CD4-positive, alpha-beta T cell (primary cell): ENCODE data around the gene PLOD3. TPM values are rescaled to one million over a fixed set of nuclear protein-coding genes. Genes with fewer than 3 reads are reported as not detected.
A peak's percentile ranks its signal among the peaks of the same experiment; 100 is the strongest.

Experiments
- ATAC-seq: fragments of 200-7000 bp; cut with Tn5 transposase; one replicate; pipeline ENCODE4 v1.10.0; 2022; ENCODE audit warnings: mild to moderate bottlenecking; ENCODE audit not compliant: poor library complexity
- CTCF ChIA-PET: fragments of 350-600 bp; sonication (Branson Sonifier 250); formaldehyde crosslinking; loops from one replicate; lab custom pipeline; 2021; ENCODE audit warnings: antibody characterized with exemption, inconsistent platforms; lab: Charles Lee
- POLR2A ChIA-PET: fragments of 350-600 bp; sonication (Branson Sonifier 250); formaldehyde crosslinking; loops from one replicate; lab custom pipeline; 2021; ENCODE audit warnings: antibody characterized with exemption, inconsistent platforms; lab: Charles Lee
- DNase-seq, 14 experiments: peaks; one replicate each; pipeline ENCODE4 v3.0.0-alpha.2; 2013 to 2020; ENCODE audit warnings: mixed read lengths in 2 of 14
- H3K27ac ChIP-seq, 2 donors: one replicate each; pipeline versions ENCODE4 v1.5.1 to v1.7.0; 2013; ENCODE audit warnings: low read length in 2 of 2, low read depth in 1 of 2, mild to moderate bottlenecking in 1 of 2
- H3K27me3 ChIP-seq, 2 experiments: 1 replicate in 1 of 2; 2 replicates in 1 of 2; pipeline versions ENCODE4 v1.6.1 to v1.7.0; 2013; ENCODE audit warnings: low read length in 2 of 2, control low read depth in 1 of 2, mild to moderate bottlenecking in 1 of 2, moderate library complexity in 1 of 2; ENCODE audit not compliant: insufficient read depth in 2 of 2, control insufficient read depth in 1 of 2
- H3K36me3 ChIP-seq: one replicate; pipeline ENCODE4 v1.6.1; 2013; ENCODE audit warnings: low read length, control low read depth; ENCODE audit not compliant: insufficient read depth
- H3K4me1 ChIP-seq: one replicate; pipeline ENCODE4 v1.6.1; 2013; ENCODE audit warnings: low read length, control low read depth; ENCODE audit not compliant: insufficient read depth
- H3K4me3 ChIP-seq: one replicate; pipeline ENCODE4 v1.5.1; 2013; ENCODE audit warnings: mild to moderate bottlenecking, low read length, moderate library complexity
- H3K9me3 ChIP-seq, 2 experiments: 1 replicate in 1 of 2; 2 replicates in 1 of 2; pipeline versions ENCODE4 v1.6.1 to v1.7.0; 2013; ENCODE audit warnings: low read length in 2 of 2, mild to moderate bottlenecking in 2 of 2, control low read depth in 1 of 2, moderate library complexity in 1 of 2; ENCODE audit not compliant: control insufficient read depth in 1 of 2, insufficient read depth in 1 of 2
- H3K27ac Mint-ChIP-seq: one replicate; pipeline ENCODE4 v1.8.0; 2020; ENCODE audit warnings: mixed read lengths
- H3K27me3 Mint-ChIP-seq: one replicate; pipeline ENCODE4 v1.8.0; 2021; ENCODE audit warnings: mixed read lengths
- H3K36me3 Mint-ChIP-seq: one replicate; pipeline ENCODE4 v1.8.0; 2021; ENCODE audit warnings: low read depth, mixed read lengths
- H3K4me1 Mint-ChIP-seq: one replicate; pipeline ENCODE4 v1.8.0; 2021; ENCODE audit warnings: low read depth, mixed read lengths
- H3K4me3 Mint-ChIP-seq: one replicate; pipeline ENCODE4 v1.8.0; 2020; ENCODE audit warnings: mild to moderate bottlenecking, mixed read lengths
- H3K9me3 Mint-ChIP-seq: one replicate; pipeline ENCODE4 v1.8.0; 2020; ENCODE audit warnings: mixed read lengths
- intact Hi-C, 2 experiments: fragments of 100-400 bp; cut with DNase I in 1 of 2; cut with micrococcal nuclease in 1 of 2; formaldehyde crosslinking; loops; one replicate each; pipeline versions ENCODE4 v1.15.1 to v1.9.0; 2023 to 2025; cut with DNase I, micrococcal nuclease
- total RNA-seq, 174 experiments: library from RNA in 2 of 174; stranded (reverse) in 2 of 174; gene quantifications; one replicate each; pipeline ENCODE4 v1.2.3 and lab custom pipeline; 2021 to 2026
- TF ChIP-seq, protein P1 (sequence below): fragments of 200-600 bp; IDR thresholded peaks from one replicate; pipeline ENCODE4 v1.8.0; 2022; ENCODE audit warnings: antibody characterized with exemption, mild to moderate bottlenecking

PLOD3 gene
- total RNA-seq, 2 experiments from 2014 or later = 13.8 to 15.9 TPM

DNA sequence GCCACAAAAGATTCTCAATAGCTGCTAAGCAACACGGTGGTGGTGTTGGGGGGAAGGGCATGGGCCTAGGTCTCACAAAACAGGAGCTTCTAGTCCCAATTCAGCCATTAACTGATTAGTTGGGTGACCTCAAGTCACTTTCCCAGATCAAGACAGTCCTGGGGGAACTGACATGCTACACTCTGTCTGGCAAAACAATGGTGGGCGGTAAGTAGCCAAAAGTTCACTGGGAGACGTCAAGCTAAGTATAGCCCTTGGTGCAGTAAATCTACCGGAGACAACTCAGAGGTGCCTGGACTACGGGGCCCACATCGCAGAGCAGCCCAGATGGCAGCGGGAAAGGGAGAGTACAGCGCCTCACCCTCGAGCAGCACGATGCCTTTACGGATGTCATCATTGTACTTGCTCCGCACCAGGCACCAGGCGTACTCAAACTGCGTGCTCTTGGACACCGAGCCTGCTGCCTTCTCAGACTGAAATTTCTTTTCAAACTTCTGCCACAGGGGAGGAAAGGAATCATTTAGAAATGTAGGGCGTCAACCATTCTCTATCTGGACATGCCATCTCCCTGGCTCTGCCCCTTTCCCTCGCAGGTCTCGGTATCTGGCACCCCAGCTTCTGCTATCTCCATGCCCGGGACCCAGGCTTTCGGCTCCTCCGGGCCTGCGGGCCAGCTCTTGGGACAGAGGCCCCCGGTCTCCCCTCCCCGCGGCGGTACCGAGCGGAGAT, 26.4 kb upstream of the PLOD3 start:
- peaks cover 41% of the 10 kb centered on the region for H3K36me3 Mint-ChIP-seq
- POLR2A ChIA-PET = interaction anchor here (0.7 to 2.9 kb wide), 15 partner anchors 8 to 816 kb away, joined by 3 to 55 read pairs (median 5); partner anchors contain the start of genes IFT22, PLOD3, SRRT and UFSP1
- Histone ChIP-seq H3K27ac (peak overlapping the region; percentile 91 to 92), H3K36me3 (peaks cover 35% of the 10 kb centered on the region), H3K9me3 (no peaks in the 10 kb centered on the region), H3K27me3 (no peaks in the 10 kb centered on the region), H3K4me3 (peak overlapping the region; percentile 87), H3K4me1 (peaks cover 26% of the 10 kb centered on the region)
- peak overlapping the region; percentile 96 for H3K27ac Mint-ChIP-seq
- H3K9me3 Mint-ChIP-seq = no peaks in the 10 kb centered on the region
- intact Hi-C loops = loop anchor here (1.0 to 5.0 kb wide), 6 partner anchors 8 to 367 kb away; partner anchors contain the start of genes ZNHIT1 (in 2 of the 2), SRRT (in 1 of the 2) and TRIM56 (in 1 of the 2)
- peaks cover 44% of the 10 kb centered on the region for H3K4me1 Mint-ChIP-seq
- DNase-seq (peak in 4 of 14 experiments; percentile 12 to 57 (median 36)), ATAC-seq (no peak)
- no peaks in the 10 kb centered on the region for H3K27me3 Mint-ChIP-seq
- CTCF ChIA-PET = interaction anchor here (0.7 to 2.8 kb wide), 18 partner anchors 9 to 538 kb away, joined by 3 to 39 read pairs (median 4); partner anchors contain the start of genes AP1S1, PLOD3, POP7 and SERPINE1
- peak overlapping the region; percentile 98 for H3K4me3 Mint-ChIP-seq
- TF ChIP-seq, protein P1, sequence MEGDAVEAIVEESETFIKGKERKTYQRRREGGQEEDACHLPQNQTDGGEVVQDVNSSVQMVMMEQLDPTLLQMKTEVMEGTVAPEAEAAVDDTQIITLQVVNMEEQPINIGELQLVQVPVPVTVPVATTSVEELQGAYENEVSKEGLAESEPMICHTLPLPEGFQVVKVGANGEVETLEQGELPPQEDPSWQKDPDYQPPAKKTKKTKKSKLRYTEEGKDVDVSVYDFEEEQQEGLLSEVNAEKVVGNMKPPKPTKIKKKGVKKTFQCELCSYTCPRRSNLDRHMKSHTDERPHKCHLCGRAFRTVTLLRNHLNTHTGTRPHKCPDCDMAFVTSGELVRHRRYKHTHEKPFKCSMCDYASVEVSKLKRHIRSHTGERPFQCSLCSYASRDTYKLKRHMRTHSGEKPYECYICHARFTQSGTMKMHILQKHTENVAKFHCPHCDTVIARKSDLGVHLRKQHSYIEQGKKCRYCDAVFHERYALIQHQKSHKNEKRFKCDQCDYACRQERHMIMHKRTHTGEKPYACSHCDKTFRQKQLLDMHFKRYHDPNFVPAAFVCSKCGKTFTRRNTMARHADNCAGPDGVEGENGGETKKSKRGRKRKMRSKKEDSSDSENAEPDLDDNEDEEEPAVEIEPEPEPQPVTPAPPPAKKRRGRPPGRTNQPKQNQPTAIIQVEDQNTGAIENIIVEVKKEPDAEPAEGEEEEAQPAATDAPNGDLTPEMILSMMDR = no peak

DNA sequence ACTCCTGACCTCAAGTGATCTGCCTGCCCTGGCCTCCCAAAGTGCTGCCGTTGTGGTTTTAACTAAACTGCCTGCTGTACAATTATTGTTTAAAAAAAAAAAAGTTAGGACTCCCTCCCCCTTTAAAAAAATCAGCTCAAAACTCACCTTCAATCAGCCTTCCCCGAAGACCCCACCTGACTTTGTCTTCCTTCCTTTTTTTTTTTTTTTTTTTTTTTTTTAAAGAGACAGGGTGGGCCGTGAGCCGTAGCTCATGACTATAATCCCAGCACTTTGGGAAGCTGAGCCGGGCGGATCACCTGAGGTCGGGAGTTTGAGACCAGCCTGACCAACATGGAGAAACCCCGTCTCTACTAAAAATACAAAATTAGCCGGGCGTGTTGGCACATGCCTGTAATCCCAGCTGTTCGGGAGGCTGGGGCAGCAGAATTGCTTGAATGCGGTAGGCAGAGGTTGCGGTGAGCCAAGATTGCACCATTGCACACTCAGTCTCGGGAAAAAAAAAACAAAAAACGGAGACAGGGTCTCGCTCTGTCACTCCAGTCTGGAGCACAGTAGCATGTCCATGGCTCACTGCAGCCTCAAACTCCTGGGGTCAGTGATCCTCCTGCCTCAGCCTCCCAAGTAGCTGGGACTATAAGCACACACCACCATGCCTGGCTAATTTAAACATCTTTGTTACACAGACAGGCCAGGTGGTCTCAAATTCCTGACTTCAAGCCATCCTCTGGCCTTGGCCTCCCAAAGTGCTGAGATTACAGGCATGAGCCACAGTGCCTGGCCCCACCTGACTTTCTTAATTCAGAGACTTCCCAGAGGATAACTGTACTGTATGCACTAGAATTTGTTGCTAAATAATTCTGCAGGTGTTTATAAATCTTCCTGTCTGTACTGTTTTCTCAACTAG, 24.3 kb upstream of the PLOD3 start:
- H3K4me3 ChIP-seq = no peak overlapping the region
- CTCF ChIA-PET = no interaction called here
- H3K27me3 Mint-ChIP-seq = no peaks in the 10 kb centered on the region
- H3K27ac Mint-ChIP-seq = no peak overlapping the region
- H3K4me1 ChIP-seq = peaks cover 26% of the 10 kb centered on the region
- TF ChIP-seq, protein P1 = no peak
- peaks cover 41% of the 10 kb centered on the region for H3K36me3 Mint-ChIP-seq
- H3K27me3 ChIP-seq = no peaks in the 10 kb centered on the region
- peaks cover 34% of the 10 kb centered on the region for H3K4me1 Mint-ChIP-seq
- intact Hi-C loops = loop anchor here in 1 of 2 experiments (5.0 kb wide), 2 partner anchors 154 to 364 kb away; partner anchors contain the start of genes SRRT and TRIM56
- ATAC-seq = no peak
- H3K36me3 ChIP-seq = peaks cover 52% of the 10 kb centered on the region
- H3K9me3 Mint-ChIP-seq = no peaks in the 10 kb centered on the region
- no peaks in the 10 kb centered on the region for H3K9me3 ChIP-seq
- H3K4me3 Mint-ChIP-seq = no peak overlapping the region
- DNase-seq = no peak
- no peak overlapping the region for H3K27ac ChIP-seq
- POLR2A ChIA-PET = no interaction called here

DNA sequence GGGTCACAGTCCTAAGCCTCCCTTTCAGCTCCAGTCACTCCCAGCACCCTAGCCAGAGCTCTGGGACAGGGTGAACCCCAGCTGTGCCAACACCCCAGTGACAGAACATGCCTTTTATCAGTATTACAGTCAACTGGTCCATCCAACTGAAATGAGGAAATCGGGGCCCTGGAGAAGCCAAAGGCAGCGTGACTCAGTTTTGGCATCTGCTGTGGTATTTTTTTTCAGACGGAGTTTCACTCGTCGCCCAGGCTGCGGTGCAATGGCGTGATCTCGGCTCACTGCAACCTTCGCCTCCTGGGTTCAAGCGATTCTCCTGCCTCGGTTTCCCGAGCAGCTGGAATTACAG, 23.6 kb upstream of the PLOD3 start:
- ChIA-PET CTCF (no interaction called here), POLR2A (no interaction called here)
- Mint-ChIP-seq H3K27me3 (no peaks in the 10 kb centered on the region), H3K9me3 (no peaks in the 10 kb centered on the region), H3K4me3 (no peak overlapping the region), H3K4me1 (peaks cover 33% of the 10 kb centered on the region), H3K27ac (no peak overlapping the region), H3K36me3 (peaks cover 41% of the 10 kb centered on the region)
- no peaks in the 10 kb centered on the region for H3K9me3 ChIP-seq
- no peak overlapping the region for H3K4me3 ChIP-seq
- intact Hi-C loops = loop anchor here in 1 of 2 experiments (5.0 kb wide), 2 partner anchors 154 to 364 kb away; partner anchors contain the start of genes SRRT and TRIM56
- peaks cover 56% of the 10 kb centered on the region for H3K36me3 ChIP-seq
- H3K4me1 ChIP-seq = peaks cover 26% of the 10 kb centered on the region
- DNase-seq (peak in 2 of 14 experiments; percentile 47 to 52), ATAC-seq (no peak)
- no peak overlapping the region for H3K27ac ChIP-seq
- H3K27me3 ChIP-seq = no peaks in the 10 kb centered on the region
- TF ChIP-seq, protein P1 = no peak
